Measurements from ENCODE around the gene NSMCE4A.
A peak's percentile ranks its signal among the peaks of the same experiment; 100 is the strongest.
"Not testable (repeated sequence)": the region's sequence is repeated elsewhere in the genome, so short reads cannot be mapped to it uniquely, and the experiment has no call there.

NSMCE4A gene

DNA sequence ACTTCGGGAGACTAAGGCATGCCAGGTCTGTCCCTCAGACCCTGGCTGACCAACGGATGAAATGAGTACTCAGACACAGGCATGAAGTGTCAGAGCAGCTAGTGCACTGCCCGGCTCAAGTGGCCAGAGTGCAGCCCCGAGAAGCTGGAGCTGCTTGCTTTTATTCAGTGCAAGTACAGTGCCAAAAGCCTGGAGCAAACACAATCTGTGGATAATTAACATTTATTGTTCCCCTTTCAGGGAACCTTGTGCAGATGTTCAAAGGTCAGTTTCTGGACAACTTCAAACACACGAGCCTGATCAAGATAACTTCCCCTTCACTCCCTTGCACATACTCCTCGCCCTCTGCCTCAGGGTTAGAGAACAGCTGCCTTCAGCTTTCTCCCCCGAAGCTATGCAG lies 39.3 kb downstream of the NSMCE4A start:
- DNase-seq = no peak

DNA sequence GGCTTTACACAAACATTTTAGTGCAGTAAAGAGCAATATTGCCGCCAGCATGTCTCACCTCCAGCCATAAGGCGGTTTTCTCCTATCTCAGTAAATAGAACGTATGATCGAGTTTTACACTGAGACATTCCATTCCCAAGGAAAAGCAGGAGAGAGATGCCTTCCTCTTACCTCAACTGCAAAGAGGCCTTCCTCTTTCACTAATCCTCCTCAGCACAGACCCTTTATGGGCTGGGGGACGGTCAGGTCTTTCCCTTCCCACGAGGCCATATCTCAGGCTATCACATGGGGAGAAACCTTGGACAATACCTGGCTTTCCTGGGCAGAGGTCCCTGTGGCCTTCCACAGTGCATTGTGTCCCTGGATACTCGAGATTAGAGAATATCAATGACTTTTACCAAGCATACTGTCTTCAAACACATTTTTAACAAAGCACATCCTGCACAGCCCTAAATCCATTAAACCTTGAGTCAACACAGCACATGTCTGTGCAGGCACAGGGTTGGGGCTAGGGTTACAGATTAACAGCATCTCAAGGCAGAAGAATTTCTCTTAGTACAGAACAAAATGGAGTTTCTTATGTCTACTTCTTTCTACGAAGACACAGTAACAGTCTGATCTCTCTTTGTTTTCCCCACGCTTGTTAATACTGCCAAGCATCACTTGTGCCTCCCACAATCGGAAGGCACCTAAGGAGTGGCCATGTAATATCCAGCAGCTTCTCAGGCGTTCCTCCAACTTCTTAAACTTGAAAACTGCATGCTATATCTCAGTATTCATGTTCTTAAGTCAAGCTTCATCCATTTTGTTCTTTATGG lies 44.5 kb downstream of the NSMCE4A start:
- not testable (repeated sequence) for DNase-seq

DNA sequence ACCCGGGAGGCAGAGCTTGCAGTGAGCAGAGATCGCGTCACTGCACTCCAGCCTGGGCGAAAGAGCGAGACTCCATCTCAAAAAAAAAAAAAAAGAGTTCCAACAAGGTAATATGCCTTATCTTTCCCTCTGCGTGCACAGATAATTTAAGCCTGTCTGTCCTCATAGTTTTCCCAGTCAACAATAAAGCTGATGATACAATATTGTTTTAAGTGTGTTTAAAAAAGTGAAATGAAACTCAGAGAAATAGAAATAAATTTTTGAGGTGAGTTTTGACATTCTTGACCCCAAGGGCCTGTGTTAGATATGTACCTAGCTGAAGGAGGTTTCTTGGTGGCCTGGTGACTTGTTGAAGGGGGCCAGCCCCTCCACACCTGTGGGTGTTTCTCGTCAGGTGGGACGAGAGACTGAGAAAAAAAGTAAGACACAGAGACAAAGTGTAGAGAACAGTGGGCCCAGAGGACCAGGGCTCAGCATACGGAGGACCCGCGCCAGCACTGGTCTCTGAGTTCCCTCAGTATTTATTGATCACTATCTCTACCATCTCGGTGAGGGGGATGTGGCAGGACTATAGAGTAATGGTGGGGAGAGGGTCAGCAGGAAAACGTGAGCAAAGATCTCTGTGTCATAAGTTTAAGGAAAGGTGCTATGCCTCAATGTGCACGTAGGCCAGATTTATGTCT lies 45.3 kb downstream of the NSMCE4A start:
- DNase-seq = not testable (repeated sequence)

DNA sequence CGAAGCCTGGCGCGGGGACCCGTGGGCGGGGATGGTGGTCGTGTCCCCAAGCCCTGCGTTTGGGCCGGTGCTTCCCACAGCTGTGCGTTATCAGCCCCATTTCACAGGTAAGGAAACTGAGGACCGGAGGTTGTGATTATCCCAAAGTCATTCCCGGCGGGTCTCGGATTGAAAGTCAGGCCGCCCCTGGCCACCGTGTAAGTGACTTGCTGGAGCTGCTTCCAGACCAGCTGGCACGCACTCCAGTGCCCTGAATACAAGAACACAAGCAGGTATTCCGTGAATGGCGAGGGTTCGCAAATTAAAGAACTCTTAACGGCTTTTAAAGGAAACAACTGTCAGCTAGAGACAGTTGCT lies 46.5 kb downstream of the NSMCE4A start:
- DNase-seq = peak; percentile 15

DNA sequence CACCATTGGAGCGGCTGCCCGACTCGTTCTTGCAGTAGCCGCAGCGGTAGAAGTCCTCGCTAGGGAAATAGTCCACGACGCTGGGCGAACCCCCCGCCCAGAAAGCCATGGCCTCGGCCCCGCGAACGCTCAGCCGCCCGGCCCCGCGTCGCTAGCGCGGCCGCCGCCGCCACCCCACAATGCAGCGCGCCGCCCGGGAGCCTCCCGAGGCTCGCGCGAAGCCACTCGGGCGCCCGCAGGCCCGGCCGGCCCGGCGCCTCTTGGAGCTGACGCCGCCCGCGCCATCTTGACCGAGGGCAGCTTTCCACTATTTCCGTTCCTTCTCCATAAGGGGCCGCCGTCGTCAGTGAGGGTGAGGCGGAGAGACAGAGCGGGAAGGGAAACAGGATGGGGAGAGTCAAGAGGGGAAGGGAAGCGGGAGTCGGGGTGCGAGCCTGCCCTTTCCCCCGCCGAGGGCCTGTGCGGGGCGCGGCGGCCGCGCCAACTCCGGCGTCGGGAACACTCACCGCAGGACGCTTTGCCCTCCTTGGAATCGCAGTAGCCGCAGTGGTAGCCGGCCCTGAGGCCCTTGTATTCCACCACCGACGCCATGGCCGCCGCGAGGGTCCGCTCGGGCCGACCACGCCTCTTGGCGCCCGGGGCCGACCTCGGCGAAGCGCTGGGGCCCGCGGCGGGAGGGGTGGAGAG lies 47.0 kb downstream of the NSMCE4A start, which contains the start of gene ATE1:
Gene ATE1 (minus strand): TSS at position 191 of the 687 bp plus-strand sequence. CDS start 82 bp downstream, at position 109.
- DNase-seq = peak; percentile 86

DNA sequence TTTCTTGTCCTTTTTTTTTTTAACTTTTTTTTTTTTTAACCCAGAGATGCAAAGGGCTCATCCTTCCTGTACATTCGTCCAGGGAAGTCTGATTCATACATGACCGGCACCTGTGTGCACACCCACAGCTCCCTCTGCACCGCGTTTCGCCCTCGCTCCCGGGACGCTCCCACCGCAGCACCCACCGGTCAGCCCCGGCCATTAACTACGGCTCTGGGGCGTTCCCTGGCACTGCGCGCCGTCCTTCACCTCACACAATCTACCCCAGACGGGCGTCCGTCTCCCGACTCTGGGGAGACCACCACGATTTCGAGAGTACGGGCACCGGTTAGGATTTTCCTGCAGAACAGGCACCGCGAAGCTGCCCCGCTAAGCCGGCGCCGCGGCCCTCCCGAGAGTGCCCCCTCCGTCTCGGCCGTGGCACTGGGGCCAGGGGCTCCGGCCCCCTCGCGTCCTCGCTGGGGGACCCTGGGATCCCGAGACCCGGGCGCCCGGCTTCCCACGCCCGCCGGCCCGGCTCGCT lies 47.6 kb downstream of the NSMCE4A start:
- DNase-seq = peak; percentile 14

DNA sequence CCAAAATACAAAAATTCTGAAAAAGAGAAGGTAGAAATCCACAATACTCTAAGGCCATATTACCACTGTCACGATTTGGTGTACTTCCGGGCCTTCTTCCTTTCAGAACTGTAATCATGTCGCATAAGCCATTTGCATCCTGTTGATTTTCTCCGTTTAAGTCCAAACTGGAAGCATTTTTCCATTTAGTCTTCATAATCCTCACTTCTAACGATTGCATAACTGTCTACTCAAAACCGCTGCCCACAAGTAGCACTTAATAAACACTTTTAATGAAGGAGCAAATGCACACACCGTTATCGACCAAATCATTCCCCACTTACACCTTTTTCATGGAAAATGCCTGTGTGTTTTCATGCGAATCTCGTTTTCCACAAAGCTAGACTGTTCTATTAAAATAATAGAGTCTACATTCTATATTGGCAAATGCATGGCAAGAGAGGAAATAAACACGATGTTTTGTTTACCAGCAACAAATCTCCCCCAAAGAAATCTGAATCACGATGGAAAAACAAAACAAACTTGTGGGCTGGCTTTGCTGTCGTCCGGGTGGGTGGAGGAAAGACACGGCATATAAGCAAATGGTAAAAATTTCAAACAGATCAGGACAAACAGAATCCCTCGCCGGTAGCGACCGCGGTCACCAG lies 48.2 kb downstream of the NSMCE4A start:
- DNase-seq = peak; percentile 27

DNA sequence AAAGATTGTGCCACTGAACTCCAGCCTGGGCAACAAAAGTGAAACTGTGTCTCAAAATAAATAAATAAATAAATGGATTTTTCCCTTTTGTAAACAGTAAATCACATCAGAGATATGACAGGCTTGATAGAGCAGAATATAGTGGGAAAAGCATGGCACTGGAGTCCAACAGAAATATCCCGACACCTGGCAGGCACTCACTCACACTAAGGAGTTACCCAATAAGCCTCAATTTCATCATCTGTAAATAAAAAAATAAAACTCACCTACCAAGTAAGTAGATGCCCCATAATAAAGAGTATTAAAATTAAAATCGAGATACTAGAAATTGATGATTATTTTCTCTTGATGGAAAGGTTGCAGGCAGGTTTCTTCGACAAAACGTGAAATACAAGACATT lies 48.9 kb downstream of the NSMCE4A start:
- no peak for DNase-seq

DNA sequence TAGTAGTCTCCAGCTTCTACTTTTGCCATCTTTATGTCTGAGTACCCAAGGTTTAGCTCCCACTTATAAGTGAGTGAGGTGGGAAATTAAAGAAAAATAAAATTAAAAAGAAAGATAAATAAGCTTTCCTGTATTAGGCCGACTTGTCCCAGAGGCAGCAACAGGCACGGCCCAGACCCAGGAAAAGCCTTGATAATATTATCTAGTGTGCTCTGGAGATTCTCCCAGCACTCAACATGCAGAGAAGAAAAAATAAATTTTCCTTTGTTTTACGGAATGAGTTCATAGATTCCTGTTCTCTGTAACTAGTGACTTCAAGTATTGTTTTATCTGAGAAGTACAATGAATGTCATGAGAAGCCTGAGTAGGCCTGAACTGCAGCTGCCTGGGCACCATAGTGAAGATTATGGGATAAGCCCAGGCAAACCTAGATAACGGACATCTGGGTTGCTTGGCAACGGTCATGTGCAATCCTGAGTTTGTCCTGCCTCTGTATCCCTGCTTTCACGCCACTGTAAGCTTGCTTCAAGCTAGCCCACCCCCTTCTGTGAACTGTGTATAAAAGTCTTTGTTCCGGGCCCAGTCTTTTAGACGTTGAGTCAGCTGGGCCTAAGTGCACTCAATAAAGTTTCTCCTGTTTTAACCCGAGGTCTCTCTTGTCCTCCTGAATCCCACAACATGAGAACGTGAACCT lies 53.6 kb downstream of the NSMCE4A start:
- DNase-seq = no peak

DNA sequence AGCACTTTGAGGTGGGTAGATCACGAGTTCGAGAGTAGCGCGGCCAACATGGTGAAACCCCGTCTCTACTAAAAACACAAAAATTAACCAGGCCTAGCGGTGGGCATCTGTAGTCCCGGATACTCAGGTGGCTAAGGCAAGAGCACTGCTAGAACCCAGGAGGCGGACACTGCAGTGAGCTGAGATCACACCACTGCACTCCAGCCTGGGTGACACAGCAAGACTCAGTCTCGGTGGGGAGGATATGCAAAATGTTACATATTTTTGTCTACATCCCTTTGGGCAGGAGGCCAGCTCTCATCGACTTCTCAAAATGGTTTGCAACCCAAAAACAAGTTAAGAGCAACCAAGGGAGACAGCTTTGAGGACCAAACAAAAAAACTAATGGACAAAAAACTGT lies 55.4 kb downstream of the NSMCE4A start:
- no peak for DNase-seq

DNA sequence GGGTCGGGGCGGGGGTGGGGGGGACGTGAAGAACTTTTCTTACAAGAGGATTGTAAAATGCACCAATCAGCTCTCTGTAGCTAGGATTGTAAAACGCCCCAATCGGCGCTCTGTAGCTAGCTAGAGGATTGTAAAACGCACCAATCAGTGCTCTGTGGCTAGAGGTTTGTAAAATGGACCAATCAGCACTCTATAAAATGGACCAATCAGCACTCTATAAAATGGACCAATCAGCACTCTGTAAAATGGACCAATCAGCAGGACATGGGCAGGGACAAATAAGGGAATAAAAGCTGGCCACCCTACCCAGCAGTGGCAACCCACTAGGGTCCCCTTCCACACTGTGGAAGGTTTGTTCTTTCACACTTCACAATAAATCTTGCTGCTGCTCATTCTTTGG lies 56.2 kb downstream of the NSMCE4A start:
- peak; percentile 9 for DNase-seq

DNA sequence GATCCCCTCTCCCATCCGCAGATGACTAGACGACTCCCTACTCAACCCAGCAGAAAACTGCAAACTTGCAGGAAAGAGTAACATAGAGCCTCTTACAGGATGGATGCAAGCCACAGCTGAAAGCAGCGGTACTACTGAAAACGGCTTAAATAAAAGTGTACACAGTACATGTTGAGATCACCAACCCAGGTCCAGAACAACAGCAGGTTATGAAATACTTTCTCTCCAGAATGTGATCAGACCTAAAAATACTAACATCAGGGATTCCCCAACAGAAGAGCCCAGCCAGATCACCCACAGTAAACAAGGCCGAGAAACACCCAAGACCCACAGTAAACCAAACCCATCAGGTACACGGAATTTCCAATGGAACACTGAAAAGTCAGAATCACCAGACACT lies 60.4 kb downstream of the NSMCE4A start:
- no peak for DNase-seq

DNA sequence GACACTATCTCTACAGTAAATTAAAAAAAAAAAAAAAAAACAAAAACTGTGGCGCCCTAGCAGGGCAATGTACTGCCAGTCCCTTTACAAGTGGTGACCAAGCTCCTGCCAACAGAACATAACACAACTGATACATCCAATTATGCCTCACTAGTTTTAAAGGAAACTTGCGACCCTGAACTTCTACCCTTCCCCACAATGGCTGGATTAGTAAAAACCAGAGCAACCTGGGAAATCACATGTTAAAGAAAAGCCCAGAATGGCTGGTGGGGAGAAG lies 63.7 kb downstream of the NSMCE4A start:
- no peak for DNase-seq

DNA sequence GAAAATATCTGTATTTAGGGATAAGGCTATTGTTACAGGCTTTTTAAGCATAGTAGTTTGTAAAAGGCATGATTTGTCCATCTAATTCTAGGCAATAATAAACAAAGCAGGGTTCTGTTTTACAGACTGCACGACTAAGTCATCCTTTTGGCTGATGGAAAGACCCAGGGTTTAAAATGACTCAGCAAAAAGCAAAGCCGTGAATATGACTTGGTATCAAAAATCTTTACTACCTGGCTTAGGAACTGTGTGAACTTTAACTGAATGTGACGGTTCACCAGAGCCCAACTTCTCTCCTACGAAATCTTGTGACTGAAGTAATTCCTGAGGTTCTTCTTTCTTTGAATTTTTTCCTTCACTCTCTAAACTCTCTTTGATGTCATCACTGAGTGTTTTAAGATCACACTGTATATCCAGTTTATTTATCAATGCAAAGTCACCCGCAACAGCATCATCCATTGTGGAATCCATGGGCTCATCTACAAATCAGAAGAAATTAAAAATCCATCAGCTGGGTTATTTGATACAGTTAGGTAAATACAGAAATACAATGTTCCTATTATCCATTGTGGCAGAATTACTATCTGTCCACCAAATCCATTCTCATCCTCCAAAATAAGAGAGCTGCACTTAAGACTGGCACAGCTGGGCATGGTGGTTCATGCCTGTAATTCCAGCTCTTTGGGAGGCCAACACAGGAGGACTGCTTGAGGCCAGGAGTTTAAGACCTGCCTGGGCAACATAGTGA lies 64.2 kb downstream of the NSMCE4A start:
- no peak for DNase-seq

Measured in CD4-positive, alpha-beta T cell treated with Interleukin-17A for 1 hour (primary cell).